ENCODE results near the gene RBM19.

The RBM19 gene

DNA sequence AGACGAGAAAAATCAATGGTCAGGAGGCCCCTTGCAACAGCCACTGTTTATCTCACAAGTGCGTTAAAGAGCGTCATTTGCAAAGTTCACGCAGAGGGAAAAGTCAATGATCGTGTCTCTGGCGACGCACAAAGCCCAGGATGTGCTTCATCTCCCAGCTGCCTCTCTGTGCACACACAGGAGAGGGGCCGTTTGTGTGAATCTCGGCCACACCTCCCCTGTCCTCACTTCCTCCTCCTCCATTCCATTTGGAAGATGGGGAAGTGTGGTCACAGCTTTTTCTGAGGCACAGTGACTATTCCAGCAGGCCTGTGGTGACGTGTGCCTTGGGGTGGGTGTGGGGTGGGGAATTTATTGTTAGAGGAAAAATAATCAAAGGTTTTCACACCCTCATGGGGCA, 90.4 kb downstream of the RBM19 start:
- no peak for DNase-seq

DNA sequence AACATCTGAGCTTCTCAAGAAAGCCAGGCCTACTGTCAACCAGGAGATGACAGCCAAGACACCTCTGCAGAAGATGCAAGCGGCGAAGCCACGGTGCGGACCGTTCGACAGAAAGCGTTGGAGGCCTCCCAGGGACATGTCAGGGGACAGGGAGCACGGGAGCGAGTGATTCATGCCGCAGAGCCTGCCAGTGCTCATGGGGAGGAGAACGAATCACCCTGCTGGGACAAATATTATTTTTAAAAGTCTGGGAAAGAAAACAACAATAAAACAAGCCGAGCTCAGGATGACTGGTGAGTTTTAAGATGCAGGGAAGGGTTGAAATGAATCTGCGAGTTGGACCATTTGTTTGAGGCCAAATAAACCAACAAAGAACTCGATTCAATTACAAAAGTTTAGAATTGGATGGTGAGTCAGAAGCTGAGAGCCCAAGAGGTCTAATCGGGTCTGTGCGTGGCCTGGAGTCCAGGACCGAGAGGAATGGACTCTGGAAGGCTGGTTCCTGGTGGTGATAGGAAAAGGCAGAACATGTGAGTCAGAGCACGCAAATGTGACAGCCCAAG, 91.0 kb downstream of the RBM19 start:
- no peak for DNase-seq

DNA sequence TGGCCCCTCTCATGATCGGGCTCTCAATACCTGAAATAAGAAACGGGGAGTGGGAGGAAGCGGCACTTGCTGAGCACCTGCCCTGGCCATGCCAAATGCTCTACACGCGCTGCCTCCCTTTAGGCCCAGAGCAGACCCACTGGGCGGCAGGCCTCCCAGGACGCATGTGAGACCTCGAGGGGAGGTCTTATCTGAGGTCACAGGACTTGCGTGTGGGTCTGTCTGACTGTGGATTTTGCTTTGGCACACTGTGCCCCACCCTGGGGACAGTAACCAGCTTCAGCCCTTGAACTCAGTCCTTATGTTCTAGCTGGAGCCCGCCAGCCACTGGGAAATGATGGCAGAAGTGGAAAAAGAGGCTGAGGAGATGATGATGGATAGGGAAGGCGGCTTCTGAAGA, 91.8 kb downstream of the RBM19 start:
- DNase-seq = no peak

DNA sequence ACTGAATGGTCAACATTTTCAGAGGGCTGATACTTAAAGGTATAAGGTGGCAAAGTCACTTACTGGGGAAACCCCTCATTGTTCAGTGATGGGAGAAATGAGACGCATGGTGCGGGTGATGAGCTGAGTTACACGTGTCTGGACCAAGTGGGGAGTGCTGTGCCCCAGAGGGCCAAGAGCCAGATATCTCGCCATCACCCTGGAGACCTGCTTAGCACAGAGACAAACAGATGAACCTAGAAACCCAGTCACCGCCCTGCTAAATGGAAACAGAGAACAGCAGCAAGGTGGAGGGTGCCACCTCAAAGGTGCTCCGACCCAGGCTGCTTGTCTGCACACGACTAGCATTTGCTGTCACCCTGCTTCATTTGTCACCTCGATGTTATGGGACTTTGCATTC, 92.4 kb downstream of the RBM19 start:
- DNase-seq = no peak

DNA sequence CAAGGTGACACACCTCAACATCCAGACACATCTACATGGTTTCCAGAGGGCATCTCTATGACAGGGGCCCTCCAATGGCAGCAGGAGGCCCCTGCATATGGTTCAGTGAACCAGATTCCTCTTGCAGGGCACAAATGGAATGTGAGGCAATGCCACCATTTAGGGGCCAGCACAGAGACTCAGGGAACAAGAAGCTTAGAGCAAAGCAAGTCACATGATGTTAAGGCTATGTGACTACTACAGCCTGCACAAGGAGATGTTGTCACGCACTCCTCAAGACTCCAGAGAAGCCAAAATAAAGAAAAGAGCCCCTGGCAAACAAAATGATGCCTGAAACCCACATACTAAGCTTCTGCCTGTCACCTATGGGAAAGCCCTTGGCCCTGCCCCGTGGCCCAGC, 95.2 kb downstream of the RBM19 start:
- no peak for DNase-seq

DNA sequence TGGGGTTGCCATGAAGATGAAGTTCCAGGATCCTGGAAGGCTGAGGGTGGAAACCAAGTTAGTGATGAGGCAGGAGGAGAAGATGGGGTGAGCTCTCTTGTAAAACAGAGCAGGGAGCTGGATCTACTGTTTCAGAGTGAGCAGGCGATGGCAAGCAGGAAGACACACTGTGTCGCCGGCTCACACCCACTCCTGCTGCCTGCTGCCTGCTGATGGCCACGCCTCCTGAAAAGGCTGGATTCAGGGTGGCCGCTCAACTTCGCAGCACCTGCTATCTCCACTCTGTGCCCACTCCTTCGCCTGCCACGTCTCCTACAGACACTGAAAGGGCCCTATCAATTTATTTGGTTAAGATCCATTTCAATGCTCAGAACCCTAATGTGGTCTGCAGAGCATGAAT, 96.1 kb downstream of the RBM19 start:
- no peak for DNase-seq

DNA sequence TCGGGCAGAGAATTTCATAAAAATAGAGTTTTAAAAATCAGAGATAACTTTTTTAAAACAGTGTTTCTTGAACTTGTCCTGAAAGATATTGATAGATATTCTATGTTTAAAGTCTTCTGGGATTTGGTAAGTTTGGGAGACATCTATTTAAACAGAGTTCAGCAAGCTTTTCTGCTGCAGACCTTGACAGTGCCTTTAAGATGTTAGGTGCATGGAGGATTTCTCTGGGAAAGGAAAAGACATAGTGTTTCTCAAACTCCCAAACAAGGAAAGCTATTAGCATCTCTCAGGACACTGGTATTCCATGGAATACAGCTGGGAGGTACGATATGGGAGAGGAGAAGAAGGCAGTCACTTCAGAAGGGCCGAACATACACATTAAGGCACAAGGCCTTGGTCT, 97.8 kb downstream of the RBM19 start:
- DNase-seq = no peak

DNA sequence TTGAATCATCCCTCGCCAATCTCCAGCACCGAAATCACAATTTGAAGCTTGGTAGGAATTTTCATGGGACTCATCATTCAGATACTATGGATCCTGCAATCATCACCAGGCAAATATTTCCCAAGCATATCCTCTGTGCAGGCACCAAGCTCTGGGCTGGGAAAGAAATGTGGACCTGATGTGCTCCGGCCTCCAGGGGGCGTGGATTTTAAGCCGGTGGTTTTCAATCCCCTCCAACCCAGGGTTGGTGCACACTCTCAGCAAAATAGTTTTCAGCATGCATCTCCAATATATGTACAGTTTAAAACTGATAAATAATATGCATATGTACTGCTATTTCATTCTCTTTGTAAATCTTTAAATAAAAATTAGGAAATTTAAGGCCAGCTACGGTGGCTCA, 98.9 kb downstream of the RBM19 start:
- DNase-seq = no peak

DNA sequence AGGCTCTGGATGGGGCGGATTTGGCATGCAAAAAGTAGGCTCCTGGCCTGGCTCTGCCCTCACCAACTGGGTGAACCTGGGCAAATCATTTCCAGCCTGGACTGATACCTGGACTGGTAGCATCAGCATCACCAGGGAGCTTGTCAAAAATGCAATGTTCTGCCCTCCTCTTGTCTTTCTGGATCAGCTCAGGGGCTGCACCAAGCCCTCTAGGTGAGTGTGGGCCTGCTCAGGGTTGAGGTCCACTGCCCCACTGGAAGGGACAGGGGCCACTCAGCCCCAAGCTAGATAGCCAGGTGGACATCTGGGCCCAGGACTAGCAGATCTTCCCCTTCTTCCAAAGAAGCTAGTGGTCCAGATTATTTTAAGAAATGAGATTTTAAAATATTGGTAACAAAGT, 99.6 kb downstream of the RBM19 start:
- DNase-seq = no peak

DNA sequence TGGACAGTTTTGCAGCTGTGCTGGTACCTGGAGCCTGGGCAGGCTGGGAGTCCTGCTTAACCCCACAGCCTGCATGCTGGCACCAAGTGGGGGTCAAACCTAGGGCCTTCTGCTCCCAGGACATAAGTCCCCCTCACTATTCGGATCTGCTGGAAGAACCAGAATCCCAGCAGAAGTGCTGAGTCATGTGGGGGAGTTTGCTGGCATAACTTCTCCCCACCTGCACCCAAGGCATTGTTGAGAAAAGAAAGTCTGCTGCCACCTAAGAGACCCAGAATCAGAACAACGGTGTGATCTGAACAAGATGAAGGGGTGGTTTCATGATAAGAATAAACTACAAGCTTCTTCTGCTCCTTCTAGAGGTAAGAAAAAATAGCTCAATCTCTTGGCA, 102.7 kb downstream of the RBM19 start:
- no peak for DNase-seq

DNA sequence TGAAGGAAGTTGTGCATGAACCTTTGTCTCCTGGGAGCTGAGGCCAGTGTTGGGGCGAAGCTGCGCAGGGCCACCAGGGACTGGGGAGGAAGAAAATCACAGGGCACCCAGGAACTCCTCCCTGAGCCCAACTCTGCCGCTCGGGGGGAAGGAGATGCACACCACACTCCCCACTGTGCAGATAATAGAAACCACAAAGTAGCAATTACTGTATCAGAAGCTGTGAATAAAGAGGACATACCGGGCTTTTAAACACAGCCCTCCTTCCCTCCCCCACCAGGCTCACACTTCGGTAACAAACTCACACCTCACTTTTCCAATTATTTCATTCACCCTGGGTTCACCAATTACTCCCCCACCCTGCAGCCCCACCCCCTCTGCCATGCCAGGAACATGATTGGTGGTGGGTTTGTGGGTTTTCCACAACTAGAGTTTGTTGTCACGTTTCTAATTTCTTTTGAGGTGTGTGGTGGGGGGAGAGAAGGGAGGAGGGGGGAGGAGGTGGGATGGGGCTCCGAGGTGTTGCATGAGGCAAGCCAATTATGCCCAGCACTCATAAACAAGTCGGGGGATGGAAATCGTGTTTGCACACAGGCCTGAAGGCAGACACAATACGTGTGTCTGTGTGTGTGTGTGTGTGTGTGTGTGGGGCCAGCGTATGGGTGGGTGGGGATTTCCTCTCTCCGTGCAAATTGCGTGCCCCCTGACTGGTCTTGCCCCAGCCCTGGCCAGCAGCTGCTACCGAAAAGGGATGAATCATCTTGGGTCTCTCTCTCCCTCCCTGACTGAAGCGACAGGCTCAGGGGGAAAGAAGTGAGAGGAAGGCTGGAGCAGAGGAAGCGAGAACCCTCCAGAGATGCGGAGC, 103.3 kb downstream of the RBM19 start:
- DNase-seq = peak; percentile 6

DNA sequence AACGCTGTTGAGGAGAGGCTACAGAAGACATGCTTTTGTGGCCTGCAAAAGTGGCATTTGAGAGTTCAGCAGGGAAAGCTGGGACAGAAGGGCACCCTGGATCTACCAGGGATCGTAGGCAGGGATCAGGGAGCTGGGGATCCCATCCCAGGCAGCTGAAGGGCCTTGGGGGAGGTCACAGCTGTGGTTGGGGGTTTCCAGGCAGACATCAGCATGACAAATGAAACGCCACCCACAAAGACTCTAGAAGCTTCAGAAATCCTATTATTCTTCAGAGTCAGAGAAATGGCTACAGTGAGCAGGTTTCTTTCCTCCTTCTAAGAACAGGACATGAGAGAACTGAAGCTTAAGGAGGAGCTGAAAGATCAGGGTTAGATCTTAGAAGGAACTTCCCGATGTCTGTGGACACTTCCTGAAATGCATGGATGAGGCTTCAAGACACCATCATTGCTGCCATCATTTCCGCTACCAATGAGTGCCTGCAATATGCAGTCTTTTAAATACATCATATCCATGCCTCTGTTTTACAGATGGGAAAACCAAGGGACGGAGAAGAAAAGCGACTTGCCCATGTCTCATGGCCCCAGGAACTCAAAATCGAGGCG, 104.3 kb downstream of the RBM19 start:
- DNase-seq = no peak

DNA sequence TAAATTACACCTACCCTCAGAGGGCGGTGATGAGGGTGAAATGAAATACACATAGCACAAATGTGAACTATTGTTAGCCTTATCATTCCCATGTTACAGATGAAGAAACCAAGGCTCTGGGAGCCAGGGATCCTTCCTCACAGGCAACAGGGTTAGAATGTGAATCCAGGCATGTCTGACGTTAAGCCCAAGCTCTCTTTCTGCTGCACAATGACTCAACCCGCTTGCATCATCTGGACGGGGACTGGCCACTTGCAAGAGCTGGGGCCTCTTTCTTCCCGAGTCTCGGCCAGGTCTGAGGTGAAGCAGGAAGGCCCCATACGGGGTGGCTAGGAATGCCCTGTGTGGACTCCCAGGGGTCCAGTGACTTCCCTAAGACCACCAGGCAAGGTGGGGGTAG, 105.2 kb downstream of the RBM19 start:
- DNase-seq = no peak

DNA sequence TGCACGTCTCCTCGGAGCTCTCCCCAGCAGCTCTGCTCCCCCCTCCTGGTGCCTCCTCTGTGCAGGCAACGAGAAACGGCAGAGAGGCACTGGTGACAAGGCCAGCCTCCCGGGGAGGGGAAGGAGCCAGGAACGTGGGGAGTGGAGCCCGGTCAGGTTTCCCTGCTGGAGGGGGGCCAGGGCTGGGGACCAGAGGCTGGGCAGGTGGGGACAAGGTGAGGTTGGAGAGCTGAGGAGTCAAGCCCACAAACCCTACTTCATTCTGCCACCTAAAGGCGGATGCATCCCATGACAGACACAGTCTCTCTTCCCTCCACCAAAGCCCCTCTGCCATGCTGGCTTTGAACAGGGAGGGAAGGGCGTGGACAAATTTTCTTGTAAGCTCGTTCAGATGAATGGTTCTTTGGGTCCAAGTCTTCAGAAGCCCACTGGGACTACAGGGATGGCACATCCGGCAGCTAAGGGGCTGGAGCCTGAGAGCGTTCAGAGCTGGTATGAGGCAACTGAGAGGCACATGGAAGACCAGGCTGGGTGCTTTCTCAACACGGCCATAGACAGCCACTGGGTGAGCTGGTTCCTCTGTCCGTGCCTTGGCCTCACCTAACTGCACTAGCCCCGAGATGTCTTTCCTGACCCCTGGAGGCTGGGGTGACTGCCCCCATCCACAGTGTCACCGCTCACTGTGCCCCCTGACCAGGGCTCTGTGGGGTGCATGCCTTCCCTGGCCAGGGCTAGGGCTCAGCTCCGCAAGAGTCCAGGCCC, 105.9 kb downstream of the RBM19 start:
- DNase-seq = no peak

DNA sequence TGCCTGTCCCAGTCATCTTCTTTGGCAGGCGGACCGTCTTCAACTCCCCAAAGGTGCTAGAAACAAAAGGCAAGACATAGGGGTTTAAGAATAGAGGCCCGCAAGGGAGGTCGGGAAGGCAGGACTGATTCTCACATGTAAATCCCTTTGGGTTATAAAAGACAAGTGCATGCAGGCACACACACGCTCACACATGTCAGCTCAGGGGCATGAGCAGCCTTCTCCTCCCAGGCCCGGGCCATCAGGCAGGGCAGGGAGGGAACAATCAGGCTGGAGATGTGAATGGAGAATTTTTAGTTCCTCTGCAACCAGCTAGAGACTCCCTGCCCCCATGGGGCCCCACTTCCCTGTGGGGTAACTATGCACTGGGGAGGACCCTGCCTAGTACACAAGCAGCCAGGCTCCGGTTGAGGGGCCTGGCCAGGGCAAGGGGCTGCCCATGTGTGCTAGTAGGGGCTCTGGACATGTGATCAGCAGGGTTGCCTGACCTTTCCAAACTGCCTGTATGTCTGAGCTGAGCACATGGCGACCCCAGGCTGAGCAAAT, 107.2 kb downstream of the RBM19 start:
- no peak for DNase-seq

DNA sequence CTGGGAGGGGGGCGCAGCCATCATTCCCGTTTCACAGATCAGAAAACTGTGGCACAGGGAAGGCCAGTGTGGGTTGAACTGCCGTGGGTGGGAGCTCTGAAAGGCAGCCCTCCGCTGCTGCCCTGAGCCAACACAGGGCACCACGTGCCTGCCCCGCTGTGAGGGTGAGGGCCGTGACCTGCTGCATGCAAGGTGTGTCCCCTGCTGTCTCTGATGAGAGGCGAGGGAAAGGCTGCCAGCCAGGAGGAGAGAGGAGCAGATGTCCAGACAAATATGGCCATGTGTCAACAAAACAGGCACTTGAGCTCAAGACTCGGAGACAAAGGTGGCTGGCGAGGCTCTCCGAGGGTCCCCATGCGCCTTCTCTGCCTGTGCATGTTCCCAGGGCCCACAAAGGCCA, 108.8 kb downstream of the RBM19 start:
- no peak for DNase-seq

DNA sequence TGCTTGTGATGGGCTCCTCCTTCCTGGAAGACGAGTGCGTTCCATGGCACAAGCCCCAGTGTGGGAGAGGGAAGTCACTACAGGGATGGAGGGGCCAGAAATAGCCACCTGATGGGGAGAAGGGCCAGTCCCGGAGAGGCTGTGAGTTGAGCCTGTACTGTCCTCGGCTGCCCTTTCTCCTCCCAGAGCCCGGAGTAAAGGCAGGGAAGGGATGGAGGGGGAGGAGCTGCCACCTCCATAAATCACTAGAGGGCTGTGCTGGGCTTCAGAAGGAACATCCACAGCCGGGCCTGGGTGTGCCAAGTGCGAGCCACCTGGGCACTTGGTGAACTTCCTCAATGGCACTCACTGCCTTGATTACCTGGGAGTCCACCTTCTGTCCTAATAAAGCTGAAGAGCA, 110.1 kb downstream of the RBM19 start:
- no peak for DNase-seq

DNA sequence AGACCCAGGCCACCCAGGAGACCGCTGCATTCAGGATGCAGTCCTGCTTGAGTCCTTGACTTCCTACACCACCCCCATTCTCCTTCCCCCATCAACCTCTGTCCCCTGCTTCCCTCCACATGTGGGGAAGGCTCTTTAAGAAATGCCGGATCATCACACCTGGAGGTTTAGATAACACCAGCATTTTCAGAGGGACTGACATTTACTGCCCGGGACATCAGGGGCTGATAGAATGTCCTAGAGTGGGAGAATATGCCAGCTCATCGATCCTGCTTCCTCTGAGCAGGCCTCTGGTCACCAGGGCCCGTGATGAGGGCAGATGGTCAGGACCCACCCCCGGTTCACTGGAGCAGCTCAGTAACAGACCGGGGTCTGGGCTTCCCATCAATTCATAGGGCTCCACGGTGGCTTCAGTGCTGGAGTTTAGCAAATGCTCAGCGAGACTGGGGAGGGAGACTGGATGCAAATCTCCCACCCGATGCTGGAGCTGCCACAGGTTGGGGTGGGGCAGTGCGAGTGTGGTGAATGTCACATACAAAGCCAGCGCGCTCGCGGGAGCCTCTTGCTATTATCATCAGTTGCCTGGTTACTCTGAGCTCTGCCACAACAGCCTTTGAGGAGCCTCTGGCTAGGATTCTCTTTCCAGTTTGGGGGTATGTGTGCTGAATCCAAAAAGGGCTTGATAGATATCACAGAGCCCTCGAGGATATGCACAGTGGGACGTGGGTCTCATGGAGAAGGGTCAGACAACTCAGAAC, 111.6 kb downstream of the RBM19 start:
- DNase-seq = no peak

DNA sequence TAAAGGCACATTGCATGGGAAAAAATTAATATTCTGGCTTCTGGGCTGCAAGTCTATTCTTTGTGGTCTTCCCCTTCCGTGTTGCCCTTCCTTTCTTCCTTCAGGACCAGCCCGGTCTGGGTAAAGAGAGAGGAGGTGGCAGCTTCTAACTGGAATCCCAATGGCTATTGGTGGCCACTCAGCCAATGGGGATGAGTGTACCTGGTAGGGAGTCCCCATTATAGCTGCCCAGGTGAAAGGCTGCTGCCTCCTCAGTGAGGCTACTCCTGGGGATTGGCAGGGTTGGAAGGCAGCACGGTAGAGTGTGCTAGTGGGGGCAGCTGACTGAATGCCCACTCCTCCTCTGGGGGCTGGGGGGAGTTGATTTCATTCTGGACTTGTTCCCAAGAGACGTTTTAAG, 112.6 kb downstream of the RBM19 start:
- DNase-seq = no peak

DNA sequence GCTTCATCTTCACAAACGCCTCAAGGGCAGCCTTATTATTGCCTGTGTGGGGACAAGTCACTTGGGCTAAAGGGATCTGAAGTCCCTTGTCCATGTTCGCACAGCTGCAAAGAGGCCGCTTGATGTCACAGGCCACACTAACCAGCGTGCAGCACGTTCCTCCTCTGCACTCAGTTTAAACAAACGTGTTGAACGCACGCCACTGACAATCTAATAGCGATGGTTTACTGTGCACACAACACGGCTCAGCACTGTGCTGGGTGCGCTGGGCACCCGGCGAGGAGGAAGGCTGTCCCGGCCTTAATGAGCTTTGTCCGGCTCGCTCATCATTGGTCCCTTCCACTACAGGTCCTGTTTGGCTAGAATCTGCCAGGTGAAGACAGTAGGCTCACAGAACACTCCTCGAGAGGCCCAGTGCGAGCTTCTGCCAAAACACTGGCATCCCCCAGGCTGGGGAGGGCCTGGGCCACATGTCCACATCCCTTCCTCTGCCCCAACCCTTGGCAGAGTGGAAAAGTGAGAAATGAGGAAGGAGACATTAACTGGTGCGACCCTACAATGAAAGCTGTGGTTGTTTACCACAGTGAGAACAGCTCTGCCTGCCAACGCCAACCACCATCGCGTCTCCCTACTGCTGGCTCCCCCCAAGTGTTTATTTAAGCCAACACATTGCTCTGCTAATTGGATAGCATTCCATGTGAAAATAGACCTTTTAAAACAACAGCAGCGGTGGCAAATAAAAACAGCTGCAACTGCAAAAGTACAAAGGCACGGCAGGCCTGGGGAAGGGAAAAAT, 113.2 kb downstream of the RBM19 start:
- DNase-seq = no peak

DNA sequence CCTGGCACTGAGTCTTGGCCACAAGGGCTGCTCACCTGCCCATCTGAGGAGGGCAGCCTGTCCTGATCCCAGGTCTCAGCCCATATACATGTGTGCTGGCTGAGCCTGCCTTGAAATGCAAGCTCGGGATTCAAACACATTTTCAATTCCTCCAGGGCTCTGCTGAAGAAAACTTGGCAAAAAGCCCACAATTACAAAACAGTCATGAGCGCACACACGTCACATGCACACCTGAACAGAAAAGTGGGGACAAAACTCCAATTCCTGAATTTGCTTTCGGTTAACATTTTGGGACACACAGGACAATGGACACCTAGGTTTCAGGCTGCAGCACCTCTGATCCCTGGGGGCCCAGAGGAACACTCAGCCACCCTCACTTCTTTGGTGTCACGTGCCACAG, 113.9 kb downstream of the RBM19 start:
- DNase-seq = no peak

Measured in CD4-positive, alpha-beta T cell treated with Interleukin-10 for 1 hour (primary cell).